ENCODE results near the gene CD302. TPM values are rescaled to one million over a fixed set of nuclear protein-coding genes. Genes with fewer than 3 reads are reported as not detected.

CD302 gene
- total RNA-seq, 2 donors from 2014 or later: 30.0 to 31.1 TPM

GRCh38 chr2:159769147-159769546, 28.9 kb downstream of the CD302 start:
- DNase-seq (no peak), ATAC-seq (no peak)
- TF ChIP-seq CTCF (IDR thresholded peaks at IDR 0.05): no peak
- TF ChIP-seq POLR2A (IDR thresholded peaks at IDR 0.05): no peak
- Histone ChIP-seq H3K27ac (no peak overlapping the region), H3K9me3 (no peaks in the 10 kb centered on the region), H3K27me3 (no peaks in the 10 kb centered on the region), H3K36me3 (replicated peaks in 1 of 2; ENCODE audit: insufficient read depth in 1 of 2, low read depth in 2 of 2) (peaks cover 0 to 4% of the 10 kb centered on the region in 2 donors), H3K4me1 (no peaks in the 10 kb centered on the region), H3K4me3 (no peak overlapping the region)
- intact Hi-C loops (cut with DNase I): no loop called here
- 90 to 99% methylated on average over 3 of the region's 3 CpGs for WGBS, 2 donors

GRCh38 chr2:159762075-159762474, 35.9 kb downstream of the CD302 start:
- intact Hi-C loops (cut with DNase I): no loop called here
- TF ChIP-seq POLR2A (IDR thresholded peaks at IDR 0.05) (no peak), CTCF (IDR thresholded peaks at IDR 0.05) (no peak)
- no peaks in the 10 kb centered on the region for H3K27me3 ChIP-seq
- no peaks in the 10 kb centered on the region for H3K9me3 ChIP-seq
- WGBS, 2 donors: 15 to 28% methylated on average over 1 of the region's 1 CpG
- no peak overlapping the region for H3K4me3 ChIP-seq
- ATAC-seq (no peak), DNase-seq (no peak)
- H3K36me3 ChIP-seq (replicated peaks in 1 of 2; ENCODE audit: insufficient read depth in 1 of 2, low read depth in 2 of 2): peaks cover 0 to 5% of the 10 kb centered on the region in 2 donors
- peaks cover 12% of the 10 kb centered on the region for H3K4me1 ChIP-seq
- no peak overlapping the region for H3K27ac ChIP-seq

GRCh38 chr2:159760326-159760725, 37.7 kb downstream of the CD302 start:
- peaks cover 0 to 4% of the 10 kb centered on the region in 2 donors for H3K36me3 ChIP-seq (replicated peaks in 1 of 2; ENCODE audit: insufficient read depth in 1 of 2, low read depth in 2 of 2)
- intact Hi-C loops (cut with DNase I): no loop called here

GRCh38 chr2:159759577-159759976, 38.4 kb downstream of the CD302 start:
- Histone ChIP-seq H3K4me1 (peaks cover 12% of the 10 kb centered on the region), H3K9me3 (no peaks in the 10 kb centered on the region), H3K4me3 (no peak overlapping the region), H3K27me3 (no peaks in the 10 kb centered on the region), H3K36me3 (replicated peaks in 1 of 2; ENCODE audit: insufficient read depth in 1 of 2, low read depth in 2 of 2) (peaks cover 0 to 4% of the 10 kb centered on the region in 2 donors), H3K27ac (peak overlapping the region in 1 of 4 donors; percentile 13)
- WGBS, 2 donors: 39 to 41% methylated on average over 3 of the region's 3 CpGs
- peak; percentile 62 for ATAC-seq
- TF ChIP-seq CTCF (IDR thresholded peaks at IDR 0.05) (no peak), POLR2A (IDR thresholded peaks at IDR 0.05) (no peak)
- intact Hi-C loops (cut with DNase I): no loop called here
- DNase-seq: no peak

More at GRCh38 chr2:159760326-159760725, 37.7 kb downstream of the CD302 start:
- ATAC-seq: no peak
- no peak for DNase-seq
- Histone ChIP-seq H3K4me1 (peaks cover 12% of the 10 kb centered on the region), H3K27me3 (no peaks in the 10 kb centered on the region), H3K27ac (no peak overlapping the region), H3K9me3 (no peaks in the 10 kb centered on the region), H3K4me3 (no peak overlapping the region)
- TF ChIP-seq POLR2A (IDR thresholded peaks at IDR 0.05): no peak
- no peak for TF ChIP-seq CTCF (IDR thresholded peaks at IDR 0.05)

- Histone ChIP-seq H3K4me1 (peaks cover 12% of the 10 kb centered on the region), H3K36me3 (replicated peaks in 1 of 2; ENCODE audit: insufficient read depth in 1 of 2, low read depth in 2 of 2) (peaks cover 0 to 4% of the 10 kb centered on the region in 2 donors), H3K4me3 (no peak overlapping the region), H3K9me3 (no peaks in the 10 kb centered on the region), H3K27ac (no peak overlapping the region), H3K27me3 (no peaks in the 10 kb centered on the region)
- ATAC-seq (no peak), DNase-seq (no peak)
- intact Hi-C loops (cut with DNase I): no loop called here
- TF ChIP-seq POLR2A (IDR thresholded peaks at IDR 0.05): no peak
- TF ChIP-seq CTCF (IDR thresholded peaks at IDR 0.05): no peak
- WGBS, 2 donors: 54 to 57% methylated on average over 1 of the region's 1 CpG
These were observed 39.3 kb downstream of the CD302 start for GRCh38 chr2:159758686-159759085.

Data from body of pancreas (tissue), 4 donors.